Transverse colon (tissue), 4 donors: ENCODE results near the gene STX7. TPM values are rescaled to one million over a fixed set of nuclear protein-coding genes. Genes with fewer than 3 reads are reported as not detected.
"Not testable (repeated sequence)": the region's sequence is repeated elsewhere in the genome, so short reads cannot be mapped to it uniquely, and the experiment has no call there.

Source experiments
- DNase-seq: peaks from one replicate; pipeline ENCODE4 v3.0.0-alpha.2; 2019
- H3K27ac ChIP-seq, 4 donors: fragments of 200-600 bp; sonication (generic); 2 replicates each; pipeline ENCODE4 v1.5.1; 2016 to 2018; ENCODE audit warnings: inconsistent platforms in 4 of 4
- H3K27me3 ChIP-seq: fragments of 200-600 bp; sonication (generic); 2 replicates; pipeline ENCODE4 v1.5.1; 2017; ENCODE audit warnings: inconsistent platforms
- H3K36me3 ChIP-seq, 4 donors: fragments of 200-600 bp; sonication (generic); 2 replicates each; pipeline ENCODE4 v1.5.1; 2017 to 2019; ENCODE audit warnings: inconsistent platforms in 4 of 4
- H3K4me1 ChIP-seq, 4 donors: fragments of 200-600 bp; sonication (generic); 2 replicates each; pipeline ENCODE4 v1.5.1; 2017 to 2020; ENCODE audit warnings: inconsistent platforms in 4 of 4
- H3K4me3 ChIP-seq, 4 donors: fragments of 200-600 bp; sonication (generic); 1 replicate in 1 of 4; 2 replicates in 3 of 4; pipeline versions ENCODE4 v1.5.1 to v1.6.1; 2017 to 2019; ENCODE audit warnings: inconsistent platforms in 4 of 4
- H3K9me3 ChIP-seq, 2 donors: fragments of 200-600 bp; sonication (generic); 2 replicates each; pipeline ENCODE4 v1.5.1; 2017 to 2019; ENCODE audit warnings: inconsistent platforms in 2 of 2
- EP300 ChIP-seq: sonication (generic); formaldehyde crosslinking; IDR thresholded peaks from one replicate; pipeline ENCODE4 v1.6.1; 2017; ENCODE audit warnings: antibody characterized with exemption, low read depth
- POLR2A ChIP-seq: fragments of 450-650 bp; IDR thresholded peaks from one replicate; pipeline ENCODE4 v1.6.1; 2016; ENCODE audit warnings: antibody characterized with exemption, mild to moderate bottlenecking, moderate library complexity
- POLR2AphosphoS5 ChIP-seq, 3 donors: sonication (generic); formaldehyde crosslinking; IDR thresholded peaks; one replicate each; pipeline ENCODE4 v1.6.1; 2016; ENCODE audit warnings: antibody characterized with exemption in 3 of 3
- WGBS, 2 donors: methylation state at CpG; one replicate each; pipeline ENCODE4 v1.1.5; 2018; ENCODE audit warnings: low coverage in 1 of 2; 5-methylcytosine and 5-hydroxymethylcytosine counted together
- in situ Hi-C, 4 donors: fragments of 200-750 bp; cut with MboI; loops; one replicate each; pipeline versions ENCODE4 v1.15.0 to v1.15.1; 2017; ENCODE audit warnings: low sequenced_read_pairs in 3 of 4, low pct_ligation_motif_present in 1 of 4, low pct_unique_long_range_greater_than_20kb in 1 of 4
- intact Hi-C: fragments of 100-400 bp; cut with DNase I; formaldehyde crosslinking; loops from one replicate; pipeline ENCODE4 v1.15.1; 2023; ENCODE audit warnings: low total_unique reads
- total RNA-seq, 4 donors: library from RNA; depleted of rRNA; stranded (reverse); fragments of >200 nt; gene quantifications; one replicate each; pipeline ENCODE4 v1.1.0, GENCODE V29; 2016
- TF ChIP-seq, protein P1 (sequence below), 5 experiments: fragments of 200-600 bp in 3 of 5; fragments of 450-650 bp in 2 of 5; sonication (generic) in 3 of 5; IDR thresholded peaks; 1 replicate in 2 of 5; 2 replicates in 3 of 5; pipeline ENCODE4 v1.5.1; 2016 to 2017; ENCODE audit warnings: antibody characterized with exemption in 5 of 5, inconsistent platforms in 3 of 5, mild to moderate bottlenecking in 2 of 5, moderate library complexity in 1 of 5

Gene STX7
- total RNA-seq, 4 donors from 2014 or later, result 9.0 to 50.9 (median 40.8) TPM

DNA sequence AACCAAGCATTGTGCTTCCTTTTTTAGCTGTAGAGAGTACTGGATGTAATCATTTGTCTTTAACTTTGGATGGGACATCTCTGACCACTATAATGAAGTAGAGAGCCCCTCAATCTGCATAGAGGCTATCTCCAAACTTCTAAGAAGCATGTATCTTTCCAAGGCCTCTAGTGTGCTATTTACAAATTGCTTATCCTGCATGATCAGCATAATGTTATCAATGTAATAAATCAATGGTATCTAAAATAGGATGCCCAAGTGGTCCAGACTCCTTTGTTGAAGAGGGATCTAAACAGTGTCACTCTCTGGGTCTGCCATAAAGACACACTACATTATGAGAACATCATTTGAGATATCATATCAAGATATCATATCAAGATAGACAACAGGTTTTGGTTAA, 31.9 kb upstream of the STX7 start:
- H3K36me3 ChIP-seq, result no peaks in the 10 kb centered on the region
- intact Hi-C loops, result no loop called here
- no peak for DNase-seq
- H3K4me3 ChIP-seq, result no peak overlapping the region
- TF ChIP-seq EP300 (no peak), POLR2A (no peak), POLR2AphosphoS5 (IDR thresholded peaks at IDR 0.05) (no peak)
- TF ChIP-seq, protein P1, sequence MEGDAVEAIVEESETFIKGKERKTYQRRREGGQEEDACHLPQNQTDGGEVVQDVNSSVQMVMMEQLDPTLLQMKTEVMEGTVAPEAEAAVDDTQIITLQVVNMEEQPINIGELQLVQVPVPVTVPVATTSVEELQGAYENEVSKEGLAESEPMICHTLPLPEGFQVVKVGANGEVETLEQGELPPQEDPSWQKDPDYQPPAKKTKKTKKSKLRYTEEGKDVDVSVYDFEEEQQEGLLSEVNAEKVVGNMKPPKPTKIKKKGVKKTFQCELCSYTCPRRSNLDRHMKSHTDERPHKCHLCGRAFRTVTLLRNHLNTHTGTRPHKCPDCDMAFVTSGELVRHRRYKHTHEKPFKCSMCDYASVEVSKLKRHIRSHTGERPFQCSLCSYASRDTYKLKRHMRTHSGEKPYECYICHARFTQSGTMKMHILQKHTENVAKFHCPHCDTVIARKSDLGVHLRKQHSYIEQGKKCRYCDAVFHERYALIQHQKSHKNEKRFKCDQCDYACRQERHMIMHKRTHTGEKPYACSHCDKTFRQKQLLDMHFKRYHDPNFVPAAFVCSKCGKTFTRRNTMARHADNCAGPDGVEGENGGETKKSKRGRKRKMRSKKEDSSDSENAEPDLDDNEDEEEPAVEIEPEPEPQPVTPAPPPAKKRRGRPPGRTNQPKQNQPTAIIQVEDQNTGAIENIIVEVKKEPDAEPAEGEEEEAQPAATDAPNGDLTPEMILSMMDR (IDR thresholded peaks at IDR 0.05), result no peak
- H3K9me3 ChIP-seq, result no peaks in the 10 kb centered on the region
- in situ Hi-C loops, result loop anchor here (25.0 kb wide), 2 partner anchors 217 to 242 kb away; partner anchors contain the start of genes VNN2 (in 3 of the 4) and SLC18B1 (in 1 of the 4)
- peaks cover 9% of the 10 kb centered on the region for H3K27me3 ChIP-seq
- H3K4me1 ChIP-seq, result no peaks in the 10 kb centered on the region
- no peak overlapping the region for H3K27ac ChIP-seq

DNA sequence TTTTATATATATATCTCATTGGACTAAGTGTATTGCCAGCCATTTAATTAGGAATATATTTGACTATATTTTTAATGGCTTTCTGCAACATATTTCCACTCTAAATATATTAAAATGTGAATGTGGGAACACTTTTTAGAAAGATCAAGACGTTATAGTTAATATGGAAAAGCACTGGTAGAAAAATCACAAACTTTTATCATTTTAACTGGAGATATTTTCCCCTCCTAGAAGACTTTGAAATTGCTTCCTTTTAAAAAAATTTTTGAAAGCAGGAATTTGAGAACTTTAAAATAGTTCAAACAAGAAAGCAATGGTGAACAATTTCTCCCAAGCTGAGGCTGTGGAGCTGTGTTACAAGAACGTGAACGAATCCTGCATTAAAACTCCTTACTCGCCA, 25.1 kb upstream of the STX7 start, which contains the start of gene TAAR9:
Gene TAAR9, plus strand, starts transcription at position 301 of the 400 bp plus-strand sequence. Its CDS starts 13 bp downstream, at position 314.
- H3K27me3 ChIP-seq, result peaks cover 24% of the 10 kb centered on the region
- in situ Hi-C loops (loop anchor here (25.0 kb wide), 2 partner anchors 224 to 249 kb away; partner anchors contain the start of genes VNN2 (in 3 of the 4) and SLC18B1 (in 1 of the 4)), intact Hi-C loops (no loop called here)
- WGBS, 2 donors, result 74 to 83% methylated on average over 4 of the region's 4 CpGs
- TF ChIP-seq POLR2A, result no peak
- TF ChIP-seq POLR2AphosphoS5 (IDR thresholded peaks at IDR 0.05), result no peak
- TF ChIP-seq, protein P1 (IDR thresholded peaks at IDR 0.05), result no peak
- no peak for TF ChIP-seq EP300
- no peaks in the 10 kb centered on the region for H3K4me1 ChIP-seq
- H3K27ac ChIP-seq, result no peak within 1 kb of the TSS
- no peak for DNase-seq
- no peak within 1 kb of the TSS for H3K4me3 ChIP-seq
- H3K36me3 ChIP-seq, result no peaks in the 10 kb centered on the region
- H3K9me3 ChIP-seq, result no peaks in the 10 kb centered on the region

DNA sequence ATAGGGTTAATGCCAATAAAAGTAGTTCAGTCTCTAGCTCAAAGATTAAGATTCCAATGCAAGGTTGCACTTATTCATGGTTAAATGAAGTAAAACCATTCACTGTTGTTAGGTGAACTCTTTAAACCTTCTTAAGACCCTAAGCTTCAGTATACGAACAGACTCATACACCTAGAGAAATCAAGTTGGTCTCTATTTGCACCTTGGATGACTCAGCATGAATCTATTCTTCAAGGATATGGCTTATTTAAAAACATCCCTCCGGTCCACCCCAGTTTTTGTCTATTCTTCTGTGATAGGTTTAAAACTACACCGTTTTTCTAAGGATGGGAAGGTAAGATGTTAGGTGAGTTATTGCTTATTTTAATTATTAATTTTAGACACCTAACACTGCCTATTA, 24.2 kb upstream of the STX7 start:
- Histone ChIP-seq H3K9me3 (no peaks in the 10 kb centered on the region), H3K36me3 (no peaks in the 10 kb centered on the region), H3K27me3 (peaks cover 24% of the 10 kb centered on the region), H3K4me1 (no peaks in the 10 kb centered on the region), H3K27ac (no peak overlapping the region), H3K4me3 (no peak overlapping the region)
- WGBS, 2 donors, result 74 to 78% methylated on average over 3 of the region's 3 CpGs
- in situ Hi-C loops, result loop anchor here (25.0 kb wide), 2 partner anchors 225 to 250 kb away; partner anchors contain the start of genes VNN2 (in 3 of the 4) and SLC18B1 (in 1 of the 4)
- TF ChIP-seq, protein P1 (IDR thresholded peaks at IDR 0.05), result no peak
- no peak for TF ChIP-seq EP300
- TF ChIP-seq POLR2A, result no peak
- TF ChIP-seq POLR2AphosphoS5 (IDR thresholded peaks at IDR 0.05), result no peak
- intact Hi-C loops, result no loop called here
- no peak for DNase-seq

DNA sequence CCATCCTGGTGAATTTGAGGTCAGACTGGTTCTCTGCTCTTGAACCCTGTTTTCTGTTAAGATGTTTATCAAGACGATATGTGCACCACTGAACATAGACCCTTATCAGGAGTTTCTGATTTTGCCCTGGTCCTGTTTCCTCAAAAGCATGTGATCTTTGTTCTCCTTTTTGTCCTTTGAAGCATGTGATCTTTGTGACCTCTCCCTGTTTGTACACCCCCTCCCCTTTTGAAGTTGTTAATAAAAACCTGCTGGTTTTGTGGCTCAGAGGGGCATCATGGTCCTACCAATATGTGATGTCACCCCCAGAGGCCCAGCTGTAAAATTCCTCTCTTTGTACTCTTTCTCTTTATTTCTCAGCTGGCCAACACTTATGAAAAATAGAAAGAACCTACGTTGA, 21.6 kb upstream of the STX7 start:
- in situ Hi-C loops, result loop anchor here (25.0 kb wide), 2 partner anchors 228 to 253 kb away; partner anchors contain the start of genes VNN2 (in 3 of the 4) and SLC18B1 (in 1 of the 4)
- H3K27ac ChIP-seq, intact Hi-C loops, DNase-seq, H3K36me3 ChIP-seq, H3K4me1 ChIP-seq, H3K9me3 ChIP-seq, H3K4me3 ChIP-seq: not testable (repeated sequence)
- 73 to 83% methylated on average over 1 to 2 of the region's 2 CpGs for WGBS, 2 donors
- H3K27me3 ChIP-seq, result peaks cover 15% of the 10 kb centered on the region
